Activated CD4-positive, alpha-beta T cell treated with anti-CD3 and anti-CD28 coated beads, Interleukin-2, amount 50 U/mL, for 16 hours (primary cell): ENCODE measurements around the gene ETV5.

Experiments
- DNase-seq: peaks from one replicate; pipeline ENCODE4 v3.0.0-alpha.2; 2020

The ETV5 gene

GRCh38 chr3:186108941-186109865, at the start of gene ETV5:
Gene ETV5 (minus strand): TSS chr3:186109089. CDS start chr3:186105868, 3,221 bp downstream.
- peak; percentile 97 for DNase-seq

GRCh38 chr3:186154641-186155040, 45.8 kb upstream of the ETV5 start:
- DNase-seq: no peak

GRCh38 chr3:186152889-186153292, 44.0 kb upstream of the ETV5 start:
- peak; percentile 72 for DNase-seq

GRCh38 chr3:186152361-186152798, 43.5 kb upstream of the ETV5 start:
- DNase-seq: no peak

- DNase-seq: peak; percentile 62
Observed at GRCh38 chr3:186151077-186151971, 42.4 kb upstream of the ETV5 start.

GRCh38 chr3:186150041-186150830, 41.3 kb upstream of the ETV5 start:
- DNase-seq: no peak

GRCh38 chr3:186149319-186149960, 40.6 kb upstream of the ETV5 start:
- no peak for DNase-seq

- DNase-seq: no peak
Observed at GRCh38 chr3:186144257-186144656, 35.4 kb upstream of the ETV5 start.

GRCh38 chr3:186143250-186143649, 34.4 kb upstream of the ETV5 start:
- DNase-seq: no peak

GRCh38 chr3:186142393-186142932, 33.6 kb upstream of the ETV5 start:
- no peak for DNase-seq

- no peak for DNase-seq
Observed at GRCh38 chr3:186141790-186142189, 32.9 kb upstream of the ETV5 start.

GRCh38 chr3:186138272-186138981, 29.5 kb upstream of the ETV5 start:
- DNase-seq: no peak

GRCh38 chr3:186137051-186137685, 28.3 kb upstream of the ETV5 start:
- no peak for DNase-seq

- no peak for DNase-seq
Observed at GRCh38 chr3:186133980-186134379, 25.1 kb upstream of the ETV5 start.

- no peak for DNase-seq
Observed at GRCh38 chr3:186132487-186132886, 23.6 kb upstream of the ETV5 start.

- no peak for DNase-seq
Observed at GRCh38 chr3:186129206-186129605, 20.3 kb upstream of the ETV5 start.

GRCh38 chr3:186128158-186128557, 19.3 kb upstream of the ETV5 start:
- no peak for DNase-seq

GRCh38 chr3:186127463-186127862, 18.6 kb upstream of the ETV5 start:
- no peak for DNase-seq

GRCh38 chr3:186125118-186125517, 16.2 kb upstream of the ETV5 start:
- no peak for DNase-seq

GRCh38 chr3:186124592-186124991, 15.7 kb upstream of the ETV5 start:
- DNase-seq: no peak

- DNase-seq: no peak
Observed at GRCh38 chr3:186123012-186123411, 14.1 kb upstream of the ETV5 start.
